Measurements from ENCODE around the gene BMP7.

Gene BMP7

DNA sequence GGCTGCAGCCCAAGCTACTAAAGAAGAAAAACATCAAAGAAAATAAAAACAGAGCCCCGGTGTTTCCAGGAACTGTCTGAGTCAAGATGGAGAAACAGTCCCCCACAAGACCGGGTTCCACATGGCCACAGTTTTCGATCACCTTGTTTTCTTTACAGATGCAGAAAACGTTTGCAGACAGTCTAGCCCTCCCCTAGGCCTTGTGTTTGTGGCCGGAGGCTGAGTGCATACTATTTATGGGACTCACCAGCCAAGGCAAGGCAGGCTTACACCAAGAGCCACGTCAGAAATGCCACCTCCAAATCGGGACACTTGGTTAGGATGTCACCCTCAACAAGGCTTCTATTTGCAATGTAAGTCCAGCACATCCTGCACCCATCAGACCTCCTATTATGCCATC, 97.3 kb downstream of the BMP7 start:
- no peak for DNase-seq (ENCODE audit: extremely low read depth, low read depth)
- TF ChIP-seq, protein P1, sequence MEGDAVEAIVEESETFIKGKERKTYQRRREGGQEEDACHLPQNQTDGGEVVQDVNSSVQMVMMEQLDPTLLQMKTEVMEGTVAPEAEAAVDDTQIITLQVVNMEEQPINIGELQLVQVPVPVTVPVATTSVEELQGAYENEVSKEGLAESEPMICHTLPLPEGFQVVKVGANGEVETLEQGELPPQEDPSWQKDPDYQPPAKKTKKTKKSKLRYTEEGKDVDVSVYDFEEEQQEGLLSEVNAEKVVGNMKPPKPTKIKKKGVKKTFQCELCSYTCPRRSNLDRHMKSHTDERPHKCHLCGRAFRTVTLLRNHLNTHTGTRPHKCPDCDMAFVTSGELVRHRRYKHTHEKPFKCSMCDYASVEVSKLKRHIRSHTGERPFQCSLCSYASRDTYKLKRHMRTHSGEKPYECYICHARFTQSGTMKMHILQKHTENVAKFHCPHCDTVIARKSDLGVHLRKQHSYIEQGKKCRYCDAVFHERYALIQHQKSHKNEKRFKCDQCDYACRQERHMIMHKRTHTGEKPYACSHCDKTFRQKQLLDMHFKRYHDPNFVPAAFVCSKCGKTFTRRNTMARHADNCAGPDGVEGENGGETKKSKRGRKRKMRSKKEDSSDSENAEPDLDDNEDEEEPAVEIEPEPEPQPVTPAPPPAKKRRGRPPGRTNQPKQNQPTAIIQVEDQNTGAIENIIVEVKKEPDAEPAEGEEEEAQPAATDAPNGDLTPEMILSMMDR (IDR thresholded peaks at IDR 0.05; ENCODE audit: low read depth, low read length), result no peak

DNA sequence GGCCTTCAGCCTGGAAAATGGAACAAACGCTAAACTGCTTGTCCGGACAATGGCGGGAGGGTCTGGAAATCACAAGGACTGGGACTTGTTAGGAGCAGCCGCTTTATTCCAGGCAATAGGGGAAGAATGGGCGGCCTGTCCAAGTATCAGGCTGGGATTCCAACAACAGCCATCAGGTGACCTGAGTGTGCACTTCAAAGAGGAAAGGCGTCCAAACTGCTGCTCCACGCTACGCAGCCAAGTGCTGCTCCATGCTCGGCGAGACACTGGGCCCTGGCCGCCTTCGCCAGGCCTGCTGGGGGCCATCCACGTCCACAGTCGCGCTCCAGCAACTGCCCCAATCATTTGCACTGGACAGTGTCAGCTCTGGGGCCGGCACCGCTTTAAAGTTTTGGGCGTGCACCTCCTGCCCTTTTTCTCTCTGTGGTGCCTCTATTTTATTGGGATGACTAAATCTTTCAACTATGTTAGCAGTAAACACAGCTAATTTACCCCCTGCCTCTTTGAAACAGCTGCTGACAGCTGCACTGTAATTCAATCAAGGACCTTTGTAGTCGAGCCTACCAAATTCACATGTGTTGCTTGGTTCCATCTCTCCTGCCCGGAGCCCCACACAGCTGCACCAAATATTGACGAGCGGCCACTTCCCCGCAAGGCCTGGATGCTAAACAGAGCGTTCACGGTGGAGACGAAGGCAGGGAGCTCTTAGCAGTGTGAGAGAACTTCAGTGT, 98.3 kb downstream of the BMP7 start:
- TF ChIP-seq, protein P1 (IDR thresholded peaks at IDR 0.05; ENCODE audit: low read depth, low read length), result no peak
- DNase-seq (ENCODE audit: extremely low read depth, low read depth), result no peak

DNA sequence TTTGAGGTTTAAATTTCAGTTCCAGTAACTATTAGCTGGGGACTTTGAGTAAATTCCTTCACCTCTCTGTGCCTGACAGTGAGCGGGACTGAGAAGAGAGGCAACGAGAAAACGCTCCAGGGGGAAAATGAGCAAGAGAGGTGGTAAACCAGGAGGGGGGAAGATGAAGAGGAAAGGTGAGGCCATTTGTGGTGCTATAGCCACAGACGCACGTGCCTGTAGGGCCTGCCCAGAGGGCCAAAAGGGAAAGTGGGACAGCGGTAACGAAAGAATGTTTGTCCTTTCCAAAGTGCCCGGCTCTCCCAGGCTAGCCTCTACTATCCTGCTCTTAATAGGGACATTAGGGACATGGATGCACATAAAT, 99.2 kb downstream of the BMP7 start:
- TF ChIP-seq, protein P1 (IDR thresholded peaks at IDR 0.05; ENCODE audit: low read depth, low read length), result no peak
- no peak for DNase-seq (ENCODE audit: extremely low read depth, low read depth)

DNA sequence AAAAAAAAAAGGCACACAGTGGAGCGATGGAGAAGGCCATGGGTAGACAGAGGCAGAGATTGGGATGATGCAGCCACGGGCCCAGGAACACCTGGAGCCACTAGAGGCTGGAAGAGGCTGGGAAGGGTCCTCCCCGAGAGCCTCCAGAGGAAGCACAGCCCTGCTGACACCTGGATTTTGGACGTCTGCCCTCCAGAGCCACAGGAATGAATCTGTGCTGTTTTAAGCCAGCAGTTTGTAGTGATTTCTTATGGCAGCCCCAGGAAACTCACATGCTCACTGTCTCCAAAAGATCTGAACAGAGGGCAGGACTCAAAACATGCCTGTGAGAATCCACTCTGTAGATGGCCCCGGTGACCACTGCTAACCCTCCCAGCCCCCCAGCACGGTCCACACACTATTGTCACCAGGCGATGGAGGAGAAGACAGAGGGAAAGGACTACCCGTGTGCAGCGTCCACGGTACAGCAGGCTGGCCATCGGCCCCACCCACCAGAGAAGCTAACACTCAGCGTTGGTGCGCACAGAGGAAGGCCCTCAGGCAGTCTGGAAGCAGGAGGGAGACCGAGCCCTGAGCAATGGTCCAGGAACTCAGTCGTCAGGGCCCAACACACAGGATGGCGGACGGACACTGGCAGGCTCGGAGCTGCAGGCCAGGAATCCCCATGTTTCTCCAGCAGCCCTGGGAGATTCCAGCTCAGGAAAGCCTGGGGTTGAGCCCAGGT, 99.7 kb downstream of the BMP7 start:
- TF ChIP-seq, protein P1 (IDR thresholded peaks at IDR 0.05; ENCODE audit: low read depth, low read length), result no peak
- no peak for DNase-seq (ENCODE audit: extremely low read depth, low read depth)

DNA sequence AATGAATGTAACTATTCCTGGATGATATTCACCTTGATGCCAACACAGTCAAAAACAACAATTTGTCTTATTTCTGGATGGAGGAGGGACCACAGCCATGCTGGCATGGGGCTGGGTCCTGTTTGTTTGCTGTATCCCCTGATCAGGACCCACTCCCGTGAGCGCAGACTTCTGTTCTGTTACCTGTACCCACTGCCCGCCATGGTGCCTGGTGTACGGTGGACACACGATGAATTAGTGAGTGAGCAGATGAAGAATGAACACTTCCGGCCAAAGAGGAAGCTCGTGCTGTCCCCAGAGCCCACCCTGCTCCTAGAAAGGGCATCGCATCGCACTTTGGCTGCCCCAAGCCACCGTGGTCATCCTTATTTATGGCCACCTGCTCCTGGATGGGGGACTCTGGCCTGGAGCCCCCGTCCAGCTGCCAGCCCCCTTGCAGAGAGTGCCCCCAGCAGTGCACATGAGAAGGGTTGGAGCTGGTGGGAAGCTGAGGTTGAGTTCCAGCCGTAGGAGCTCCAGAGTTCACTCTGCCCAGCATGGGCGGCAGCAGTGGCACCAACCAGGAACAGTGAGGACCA, 100.9 kb downstream of the BMP7 start:
- TF ChIP-seq, protein P1 (IDR thresholded peaks at IDR 0.05; ENCODE audit: low read depth, low read length), result no peak
- DNase-seq (ENCODE audit: extremely low read depth, low read depth), result no peak

DNA sequence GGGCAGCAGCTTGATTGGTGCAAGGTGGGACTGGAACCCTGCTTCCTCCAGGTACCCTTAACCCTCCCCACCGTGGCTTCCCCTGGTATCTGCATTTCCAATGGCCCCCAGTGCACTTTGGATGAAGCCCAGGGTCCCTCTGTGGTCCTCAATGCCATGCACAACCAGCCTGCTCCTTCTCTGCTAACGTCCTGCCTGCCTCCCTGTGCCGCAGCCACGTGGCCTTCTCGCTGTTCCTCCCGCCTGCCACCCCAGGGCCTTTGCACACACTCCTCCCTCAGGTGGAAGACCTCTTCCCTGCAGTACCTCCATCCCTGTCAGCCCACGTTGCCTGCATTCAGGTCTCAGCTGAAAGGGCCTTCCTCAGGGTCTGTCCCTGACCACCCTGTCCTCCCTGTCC, 101.6 kb downstream of the BMP7 start:
- no peak for DNase-seq (ENCODE audit: extremely low read depth, low read depth)
- TF ChIP-seq, protein P1 (IDR thresholded peaks at IDR 0.05; ENCODE audit: low read depth, low read length), result no peak

DNA sequence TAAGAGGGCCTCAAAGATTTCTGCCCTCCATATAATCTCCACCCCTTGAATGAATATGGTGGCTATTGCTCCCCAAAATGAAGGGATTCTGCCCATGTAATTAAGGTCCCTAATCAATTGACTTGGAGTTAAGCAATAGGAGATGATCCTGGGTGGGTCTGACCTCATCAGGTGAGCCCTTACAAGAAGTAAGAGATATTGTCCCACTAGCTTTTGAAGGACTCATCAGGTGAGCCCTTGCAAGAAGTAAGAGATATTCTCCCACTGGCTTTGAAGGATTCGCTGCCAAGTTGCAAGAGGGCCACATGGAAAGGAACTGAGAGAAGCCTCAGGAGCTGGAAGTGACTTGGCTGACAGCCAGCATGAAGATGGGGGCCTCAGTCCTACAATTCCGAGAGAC, 103.4 kb downstream of the BMP7 start:
- DNase-seq (ENCODE audit: extremely low read depth, low read depth), result no peak
- TF ChIP-seq, protein P1 (IDR thresholded peaks at IDR 0.05; ENCODE audit: low read depth, low read length), result no peak

Measured in AG09319 (cell line).